ENCODE measurements around the gene RNF180.
"Not testable (repeated sequence)": the region's sequence is repeated elsewhere in the genome, so short reads cannot be mapped to it uniquely, and the experiment has no call there.

RNF180 gene

GRCh38 chr5:64180661-64181343 lies 15.2 kb downstream of the RNF180 start:
- no peak for DNase-seq (ENCODE audit: low read depth, low spot score)

- DNase-seq (ENCODE audit: low read depth, low spot score), result no peak
Measured at GRCh38 chr5:64181440-64181839, 15.8 kb downstream of the RNF180 start.

GRCh38 chr5:64183956-64184355 lies 18.3 kb downstream of the RNF180 start:
- DNase-seq (ENCODE audit: low read depth, low spot score), result no peak

GRCh38 chr5:64184832-64185231 lies 19.2 kb downstream of the RNF180 start:
- no peak for DNase-seq (ENCODE audit: low read depth, low spot score)

GRCh38 chr5:64188776-64189175 lies 23.1 kb downstream of the RNF180 start:
- DNase-seq (ENCODE audit: low read depth, low spot score), result no peak

- DNase-seq (ENCODE audit: low read depth, low spot score), result no peak
Measured at GRCh38 chr5:64190562-64191306, 25.1 kb downstream of the RNF180 start.

GRCh38 chr5:64195981-64196380 lies 30.3 kb downstream of the RNF180 start:
- no peak for DNase-seq (ENCODE audit: low read depth, low spot score)

GRCh38 chr5:64199425-64199824 lies 33.8 kb downstream of the RNF180 start:
- no peak for DNase-seq (ENCODE audit: low read depth, low spot score)

- DNase-seq (ENCODE audit: low read depth, low spot score), result no peak
Measured at GRCh38 chr5:64201996-64202395, 36.4 kb downstream of the RNF180 start.

- DNase-seq (ENCODE audit: low read depth, low spot score), result no peak
Measured at GRCh38 chr5:64206653-64207052, 41.0 kb downstream of the RNF180 start.

- no peak for DNase-seq (ENCODE audit: low read depth, low spot score)
Measured at GRCh38 chr5:64207978-64208377, 42.3 kb downstream of the RNF180 start.

GRCh38 chr5:64209353-64209752 lies 43.7 kb downstream of the RNF180 start:
- DNase-seq (ENCODE audit: low read depth, low spot score), result no peak

- DNase-seq (ENCODE audit: low read depth, low spot score), result no peak
Measured at GRCh38 chr5:64210866-64211265, 45.2 kb downstream of the RNF180 start.

- DNase-seq (ENCODE audit: low read depth, low spot score), result no peak
Measured at GRCh38 chr5:64213011-64213410, 47.4 kb downstream of the RNF180 start.

GRCh38 chr5:64213531-64213930 lies 47.9 kb downstream of the RNF180 start:
- DNase-seq (ENCODE audit: low read depth, low spot score), result no peak

GRCh38 chr5:64214132-64214531 lies 48.5 kb downstream of the RNF180 start:
- DNase-seq (ENCODE audit: low read depth, low spot score), result no peak

- no peak for DNase-seq (ENCODE audit: low read depth, low spot score)
Measured at GRCh38 chr5:64221911-64222310, 56.3 kb downstream of the RNF180 start.

GRCh38 chr5:64225286-64225981 lies 59.8 kb downstream of the RNF180 start:
- not testable (repeated sequence) for DNase-seq (ENCODE audit: low read depth, low spot score)

- DNase-seq (ENCODE audit: low read depth, low spot score), result not testable (repeated sequence)
Measured at GRCh38 chr5:64227131-64227537, 61.5 kb downstream of the RNF180 start.

GRCh38 chr5:64229163-64229774 lies 63.6 kb downstream of the RNF180 start:
- DNase-seq (ENCODE audit: low read depth, low spot score), result no peak

GRCh38 chr5:64260756-64261155 lies 95.1 kb downstream of the RNF180 start:
- no peak for DNase-seq (ENCODE audit: low read depth, low spot score)

GRCh38 chr5:64269164-64269563 lies 103.5 kb downstream of the RNF180 start:
- DNase-seq (ENCODE audit: low read depth, low spot score), result no peak
